ENCODE data around the gene C12orf76. TPM values are rescaled to one million over a fixed set of nuclear protein-coding genes. Genes with fewer than 3 reads are reported as not detected.

C12orf76 gene
- total and polyA plus RNA-seq, 2 experiments from 2014 or later = 14.3 to 14.5 TPM

GRCh38 chr12:110065540-110065939 is 17.2 kb upstream of the C12orf76 start:
- peaks cover 15% of the 10 kb centered on the region for H3K27me3 Mint-ChIP-seq (ENCODE audit: insufficient read depth, low read depth, poor library complexity)
- no peak overlapping the region for H3K4me3 Mint-ChIP-seq
- H3K36me3 Mint-ChIP-seq (ENCODE audit: low read depth) = no peaks in the 10 kb centered on the region
- H3K27ac Mint-ChIP-seq = no peak overlapping the region
- no peak overlapping the region for H2AFZ ChIP-seq
- no peak overlapping the region for H3K27ac ChIP-seq (ENCODE audit: low read depth)
- H3K27me3 ChIP-seq (ENCODE audit: insufficient read depth) = no peaks in the 10 kb centered on the region
- H4K20me1 ChIP-seq (replicated peaks; ENCODE audit: insufficient read depth) = no peaks in the 10 kb centered on the region
- H3K36me3 ChIP-seq (ENCODE audit: insufficient read depth) = no peaks in the 10 kb centered on the region
- 0 out of 2 replicates have a peak, but pooled peaks cover 7% of the 10 kb centered on the region for H3K9me2 ChIP-seq (ENCODE audit: insufficient read depth)
- DNase-seq (ENCODE audit: low spot score) (no peak), ATAC-seq (no peak)
- no peak overlapping the region for H3K4me2 ChIP-seq
- no peaks in the 10 kb centered on the region for H3F3A ChIP-seq (replicated peaks; ENCODE audit: low read depth)
- H3K4me1 Mint-ChIP-seq = peaks cover under 1% of the 10 kb centered on the region; the same call in 1 of the 3 replicates
- no peak for TF ChIP-seq ZNF114 (CRISPR knock-in tag; IDR thresholded peaks at IDR 0.05)
- TF ChIP-seq ETS1 (IDR thresholded peaks at IDR 0.05) = no peak
- TF ChIP-seq STAT1 (IDR thresholded peaks at IDR 0.05; ENCODE audit: unreplicated experiment) = no peak
- TF ChIP-seq CREB1 (CRISPR knock-in tag; IDR thresholded peaks at IDR 0.05; ENCODE audit: low read depth) = no peak
- TF ChIP-seq EZH2phosphoT487 (IDR thresholded peaks at IDR 0.05; ENCODE audit: unreplicated experiment) = no peak
- H3K4me1 ChIP-seq (ENCODE audit: insufficient read depth) = no peaks in the 10 kb centered on the region
- H3K4me3 ChIP-seq = no peak overlapping the region
- H3K9me3 Mint-ChIP-seq = peaks cover 7% of the 10 kb centered on the region; the same call in 2 of the 3 replicates
- H3K79me2 ChIP-seq (replicated peaks; ENCODE audit: insufficient read depth) = no peaks in the 10 kb centered on the region

GRCh38 chr12:110062241-110062640 is 13.9 kb upstream of the C12orf76 start:
- TF ChIP-seq STAT1 (IDR thresholded peaks at IDR 0.05; ENCODE audit: unreplicated experiment) (no peak), JUNB (IDR thresholded peaks at IDR 0.05; ENCODE audit: unreplicated experiment) (no peak), CTCF (conservative IDR thresholded peaks at IDR 0.05; ENCODE audit: low read depth in 2 of 2) (no peak), ZNF114 (CRISPR knock-in tag; IDR thresholded peaks at IDR 0.05) (no peak), ZNF331 (CRISPR knock-in tag; IDR thresholded peaks at IDR 0.05; ENCODE audit: low read depth) (no peak), EZH2phosphoT487 (IDR thresholded peaks at IDR 0.05; ENCODE audit: unreplicated experiment) (no peak), EZH2 (IDR thresholded peaks at IDR 0.05; ENCODE audit: low read depth, unreplicated experiment) (no peak), POLR2AphosphoS5 (IDR thresholded peaks at IDR 0.05; ENCODE audit: low read depth) (no peak), ZNF462 (CRISPR knock-in tag; IDR thresholded peaks at IDR 0.05) (no peak), CREB1 (CRISPR knock-in tag; IDR thresholded peaks at IDR 0.05; ENCODE audit: low read depth) (no peak)
- no peaks in the 10 kb centered on the region for H3F3A ChIP-seq (replicated peaks; ENCODE audit: low read depth)
- no peaks in the 10 kb centered on the region for H3K4me1 ChIP-seq (ENCODE audit: insufficient read depth)
- Mint-ChIP-seq H3K36me3 (ENCODE audit: low read depth) (no peaks in the 10 kb centered on the region), H3K4me1 (peaks cover 3% of the 10 kb centered on the region; the same call in 1 of the 3 replicates), H3K4me3 (no peak overlapping the region), H3K9me3 (no peaks in the 10 kb centered on the region; the same call in 1 of the 3 replicates), H3K27me3 (ENCODE audit: insufficient read depth, low read depth, poor library complexity) (peaks cover 7% of the 10 kb centered on the region), H3K27ac (no peak overlapping the region)
- H3K79me2 ChIP-seq (replicated peaks; ENCODE audit: insufficient read depth) = no peaks in the 10 kb centered on the region
- ATAC-seq (no peak), DNase-seq (ENCODE audit: low spot score) (no peak)
- no peaks in the 10 kb centered on the region for H3K36me3 ChIP-seq (ENCODE audit: insufficient read depth)
- no peaks in the 10 kb centered on the region for H4K20me1 ChIP-seq (replicated peaks; ENCODE audit: insufficient read depth)
- H3K27ac ChIP-seq (ENCODE audit: low read depth) = no peak overlapping the region
- no peaks in the 10 kb centered on the region for H3K27me3 ChIP-seq (ENCODE audit: insufficient read depth)
- H3K4me2 ChIP-seq = no peak overlapping the region
- 0 out of 2 replicates have a peak, but pooled peaks cover 5% of the 10 kb centered on the region for H3K9me2 ChIP-seq (ENCODE audit: insufficient read depth)
- H3K4me3 ChIP-seq = no peak overlapping the region
- H2AFZ ChIP-seq = no peak overlapping the region

Measured in GM23338 (cell line).